ENCODE results near the gene NOL4L. TPM values are rescaled to one million over a fixed set of nuclear protein-coding genes. Genes with fewer than 3 reads are reported as not detected.

The NOL4L gene
- total RNA-seq, 2 donors from 2014 or later = 18.0 to 59.7 TPM

GRCh38 chr20:32400476-32400875 lies 184.7 kb downstream of the NOL4L start:
- 88% methylated on average over 1 of the region's 1 CpG for WGBS

DNA sequence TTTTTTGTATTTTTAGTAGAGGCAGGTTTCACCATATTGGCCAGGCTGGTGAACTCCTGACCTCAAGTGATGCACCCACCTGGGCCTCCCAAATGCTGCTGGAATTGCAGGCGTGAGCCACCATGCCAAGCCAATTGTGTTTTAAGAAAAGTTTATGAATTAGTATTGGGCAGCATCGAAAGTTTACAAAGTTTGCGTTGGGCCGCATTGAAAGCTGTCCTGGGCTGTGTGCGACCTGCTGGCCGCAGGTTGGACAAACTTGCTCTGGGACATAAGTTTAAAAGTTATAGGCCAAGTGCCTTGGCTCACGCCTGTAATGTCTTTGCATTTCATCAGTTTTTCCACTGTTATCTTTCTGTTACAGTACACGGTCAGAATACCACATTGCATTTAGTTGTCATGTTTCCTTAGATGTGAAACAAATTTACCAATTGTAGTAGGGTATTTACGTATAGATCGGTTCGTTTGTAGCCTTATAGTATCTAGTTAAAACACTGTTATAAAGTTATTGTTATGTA lies 187.5 kb downstream of the NOL4L start:
- no peaks in the 10 kb centered on the region for H3K36me3 ChIP-seq
- intact Hi-C loops (cut with DNase I) = no loop called here
- no peak for DNase-seq (ENCODE audit: low spot score)
- no peak overlapping the region for H3K4me3 ChIP-seq
- H3K27me3 ChIP-seq (replicated peaks; ENCODE audit: insufficient read depth) = no peaks in the 10 kb centered on the region
- WGBS = 94% methylated on average over 11 of the region's 11 CpGs
- no peaks in the 10 kb centered on the region for H3K9me3 ChIP-seq
- no peaks in the 10 kb centered on the region for H3K4me1 ChIP-seq (replicated peaks)
- TF ChIP-seq POLR2AphosphoS5 (IDR thresholded peaks at IDR 0.05) (no peak), POLR2A (IDR thresholded peaks at IDR 0.05) (no peak), CTCF (IDR thresholded peaks at IDR 0.05) (no peak)
- H3K27ac ChIP-seq = no peak overlapping the region

More at GRCh38 chr20:32400476-32400875, 184.7 kb downstream of the NOL4L start:
- H3K9me3 ChIP-seq = no peaks in the 10 kb centered on the region
- H3K36me3 ChIP-seq = no peaks in the 10 kb centered on the region
- no peaks in the 10 kb centered on the region for H3K4me1 ChIP-seq (replicated peaks)
- H3K4me3 ChIP-seq = no peak overlapping the region
- intact Hi-C loops (cut with DNase I) = no loop called here
- TF ChIP-seq POLR2A (IDR thresholded peaks at IDR 0.05) = no peak
- TF ChIP-seq POLR2AphosphoS5 (IDR thresholded peaks at IDR 0.05) = no peak
- no peak for TF ChIP-seq CTCF (IDR thresholded peaks at IDR 0.05)
- H3K27ac ChIP-seq = no peak overlapping the region
- no peaks in the 10 kb centered on the region for H3K27me3 ChIP-seq (replicated peaks; ENCODE audit: insufficient read depth)
- no peak for DNase-seq (ENCODE audit: low spot score)

DNA sequence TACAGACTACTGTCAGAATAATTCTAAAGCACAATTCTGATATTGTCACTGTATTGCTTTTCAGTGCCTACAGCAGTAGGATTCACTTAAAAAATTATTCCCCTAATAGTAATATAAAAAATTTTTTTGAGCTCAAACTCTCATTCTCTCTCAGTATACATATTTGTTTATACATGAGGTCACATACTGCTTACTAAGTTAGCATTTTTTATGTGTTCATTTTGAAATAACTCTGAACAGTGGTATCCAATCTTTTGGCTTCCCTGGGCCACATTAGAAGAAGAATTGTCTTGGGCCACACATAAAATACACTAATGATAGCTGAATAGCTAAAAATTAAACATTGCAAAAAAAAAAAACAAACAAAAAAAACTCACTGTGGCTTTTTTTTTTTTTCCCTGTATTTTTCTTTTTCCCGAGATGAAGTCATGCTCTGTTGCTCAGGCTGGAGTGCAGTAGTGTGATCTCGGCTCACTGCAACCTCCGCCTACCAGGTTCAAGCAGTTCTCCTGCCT lies 188.4 kb downstream of the NOL4L start:
- TF ChIP-seq CTCF (IDR thresholded peaks at IDR 0.05) (no peak), POLR2A (IDR thresholded peaks at IDR 0.05) (no peak), POLR2AphosphoS5 (IDR thresholded peaks at IDR 0.05) (no peak)
- no peak overlapping the region for H3K27ac ChIP-seq
- DNase-seq (ENCODE audit: low spot score) = no peak
- H3K4me1 ChIP-seq (replicated peaks) = no peaks in the 10 kb centered on the region
- intact Hi-C loops (cut with DNase I) = no loop called here
- 84% methylated on average over 3 of the region's 3 CpGs for WGBS
- H3K27me3 ChIP-seq (replicated peaks; ENCODE audit: insufficient read depth) = no peaks in the 10 kb centered on the region
- H3K9me3 ChIP-seq = no peaks in the 10 kb centered on the region
- H3K36me3 ChIP-seq = no peaks in the 10 kb centered on the region
- H3K4me3 ChIP-seq = no peak overlapping the region

- no peaks in the 10 kb centered on the region for H3K36me3 ChIP-seq
- H3K27me3 ChIP-seq (replicated peaks; ENCODE audit: insufficient read depth) = no peaks in the 10 kb centered on the region
- 95% methylated on average over 3 of the region's 3 CpGs for WGBS
- no peak for TF ChIP-seq CTCF (IDR thresholded peaks at IDR 0.05)
- no peak for TF ChIP-seq POLR2A (IDR thresholded peaks at IDR 0.05)
- TF ChIP-seq POLR2AphosphoS5 (IDR thresholded peaks at IDR 0.05) = no peak
- intact Hi-C loops (cut with DNase I) = no loop called here
- H3K27ac ChIP-seq = no peak overlapping the region
- no peaks in the 10 kb centered on the region for H3K4me1 ChIP-seq (replicated peaks)
- no peak overlapping the region for H3K4me3 ChIP-seq
- H3K9me3 ChIP-seq = no peaks in the 10 kb centered on the region
- no peak for DNase-seq (ENCODE audit: low spot score)
Measured at GRCh38 chr20:32395066-32395465, 190.1 kb downstream of the NOL4L start.

Other genes starting within 250 kb of the NOL4L start
- 100 to 1,000 TPM in 1 of 2 donors, 10 to 100 TPM in 1; 30.4 to 106 TPM for gene ASXL1, start 227.0 kb downstream of the NOL4L start, total RNA-seq
- gene C20orf203, start 88.6 kb upstream of the NOL4L start, total RNA-seq = under 1 TPM; 0.14 to 0.51 TPM
- gene COMMD7, start 158.1 kb upstream of the NOL4L start, total RNA-seq = 10 to 100 TPM; 26.3 to 48.3 TPM
- gene DNMT3B, start 177.1 kb upstream of the NOL4L start, total RNA-seq = 10 to 100 TPM in 1 of 2 donors, under 1 TPM in 1; 0.41 to 11.5 TPM
- 100 to 1,000 TPM in 1 of 2 donors, 10 to 100 TPM in 1; 65.4 to 136 TPM for gene MAPRE1, start 234.6 kb upstream of the NOL4L start, total RNA-seq